ENCODE data around the gene VSIG10L.
A peak's percentile ranks its signal among the peaks of the same experiment; 100 is the strongest.

VSIG10L gene

DNA sequence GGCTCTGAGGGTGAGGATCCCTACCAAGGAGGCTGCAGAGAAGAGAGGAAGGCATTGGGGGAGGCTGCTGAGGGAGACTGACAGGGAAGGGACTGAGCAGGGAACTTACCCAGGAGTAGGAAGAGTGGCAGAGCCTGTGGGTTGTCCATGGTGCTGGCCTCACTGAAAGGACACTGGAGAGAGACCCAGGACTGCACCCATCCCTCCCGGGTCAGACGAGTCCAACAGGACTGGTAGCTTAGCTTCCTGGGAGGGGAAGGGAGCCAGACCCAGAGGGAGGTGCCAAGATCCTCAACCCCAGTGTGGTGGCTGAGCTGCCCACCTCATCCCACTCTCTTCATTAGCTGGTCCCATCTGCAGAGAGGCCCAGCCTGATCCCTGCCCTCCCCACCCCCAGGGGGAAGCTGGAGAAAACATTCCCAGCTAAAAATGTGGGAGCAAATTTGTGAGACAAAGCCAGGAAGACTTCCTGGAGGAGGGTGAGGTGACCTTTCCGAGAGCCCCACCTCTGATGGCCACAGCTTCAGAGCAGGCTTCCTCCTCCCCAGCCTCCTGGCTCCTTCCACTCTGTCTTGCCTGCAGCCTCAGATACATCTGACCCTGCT, at the start of gene VSIG10L:
TSS of gene VSIG10L (minus strand) at position 164 of the 605 bp plus-strand sequence. CDS start at position 149, 15 bp downstream.
- no peak for DNase-seq

DNA sequence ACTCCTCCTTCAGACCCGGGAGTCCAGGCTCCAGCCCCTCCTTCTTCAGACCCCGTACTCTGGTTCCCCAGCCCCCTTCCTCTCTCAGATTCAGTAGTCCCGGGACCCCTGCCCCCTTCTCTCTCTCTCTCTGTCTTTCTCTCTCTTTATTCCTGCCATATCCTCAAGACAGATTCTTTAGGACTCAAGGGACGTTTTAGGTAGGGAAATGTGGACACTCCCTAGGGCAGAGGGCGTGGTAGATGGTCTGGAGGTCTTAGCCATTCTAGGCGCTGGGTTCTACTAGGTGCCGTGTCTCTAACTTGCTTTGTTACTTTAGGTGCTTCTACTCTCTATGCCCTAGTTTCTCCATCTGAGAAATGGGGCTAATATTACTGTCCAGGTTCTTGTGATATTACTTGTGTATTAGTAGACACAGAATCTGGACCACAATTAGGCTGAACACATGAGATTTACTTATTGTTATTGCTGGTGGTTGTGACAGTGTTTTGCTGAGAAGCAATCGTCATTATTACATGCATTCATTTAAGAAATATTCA, 49.2 kb upstream of the VSIG10L start:
- no peak for DNase-seq

DNA sequence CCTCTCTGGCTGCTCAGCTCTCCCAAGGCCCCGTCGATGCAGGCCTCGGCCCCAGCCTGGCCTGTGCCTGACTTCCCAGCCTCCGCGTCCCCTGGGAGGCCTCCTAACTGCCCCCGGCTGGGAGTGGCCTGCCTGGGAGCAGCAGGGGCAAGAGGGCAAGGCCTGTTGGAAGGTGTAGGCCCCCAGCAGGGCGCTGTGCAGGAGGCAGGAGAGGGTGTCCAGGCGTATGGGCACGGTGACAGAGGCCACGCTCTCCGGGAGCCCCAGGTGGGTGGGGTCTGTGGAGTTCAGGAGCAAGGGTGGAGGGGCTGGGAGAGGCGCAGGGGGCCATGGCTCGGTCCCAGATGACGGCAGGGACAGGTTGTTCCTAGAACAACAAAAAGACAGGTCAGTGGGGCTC, 47.2 kb upstream of the VSIG10L start:
- no peak for DNase-seq

DNA sequence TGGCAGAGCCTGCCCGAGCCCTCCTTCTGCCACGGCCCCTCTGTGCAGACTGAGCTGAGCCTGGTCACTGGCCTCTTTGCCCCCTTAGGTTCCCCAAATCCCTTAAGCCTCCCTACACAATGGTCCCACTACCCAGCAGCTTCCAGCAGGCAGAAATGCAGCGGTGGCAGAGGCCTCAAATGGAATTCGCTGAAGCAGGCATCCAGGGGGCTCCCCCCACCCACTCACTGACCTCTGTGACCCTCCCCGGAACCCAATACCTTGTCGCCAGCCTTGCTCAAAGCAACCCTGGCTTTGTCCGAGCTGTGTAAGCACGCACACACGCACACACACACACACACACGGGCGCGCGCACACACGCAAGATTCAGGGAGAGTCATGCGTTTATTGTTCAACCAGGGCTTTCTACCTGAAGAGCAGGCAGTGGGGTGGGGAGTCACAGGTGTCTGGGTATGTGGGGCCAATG, 46.0 kb upstream of the VSIG10L start, which contains the start of gene LIM2:
TSS of gene LIM2 (minus strand) at position 51 of the 466 bp plus-strand sequence. CDS start 531 bp downstream, outside the sequence.
- no peak for DNase-seq

DNA sequence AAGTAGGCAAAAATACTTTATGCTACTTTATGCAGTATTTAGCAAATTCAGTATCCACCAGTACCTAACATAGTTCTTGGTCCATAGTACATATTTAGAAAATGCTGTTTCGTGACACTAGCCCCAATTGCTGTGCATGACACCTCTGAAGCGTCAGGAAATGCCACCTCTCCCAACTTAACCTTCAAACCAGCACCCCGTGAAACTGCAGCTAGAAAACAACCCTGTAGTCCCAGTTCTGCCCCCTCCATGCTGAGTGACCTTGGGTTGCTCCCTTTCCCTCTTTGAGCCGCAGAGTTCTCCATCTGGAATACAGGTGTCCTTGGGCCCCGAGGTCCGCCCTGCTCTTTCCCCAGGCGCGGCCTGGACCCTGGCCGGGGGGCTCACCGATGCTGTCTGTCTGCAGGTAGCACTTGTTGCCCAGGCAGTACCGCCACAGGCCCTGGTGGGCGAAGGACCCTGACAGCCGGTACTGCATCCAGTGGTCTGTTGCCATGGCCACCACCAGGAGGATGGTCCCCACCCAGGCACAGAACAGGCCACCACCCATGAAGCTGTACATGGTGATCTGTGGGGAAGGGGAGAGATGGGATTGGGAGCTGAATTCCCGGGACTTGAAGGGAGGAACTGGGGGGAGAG, 45.1 kb upstream of the VSIG10L start:
- no peak for DNase-seq

DNA sequence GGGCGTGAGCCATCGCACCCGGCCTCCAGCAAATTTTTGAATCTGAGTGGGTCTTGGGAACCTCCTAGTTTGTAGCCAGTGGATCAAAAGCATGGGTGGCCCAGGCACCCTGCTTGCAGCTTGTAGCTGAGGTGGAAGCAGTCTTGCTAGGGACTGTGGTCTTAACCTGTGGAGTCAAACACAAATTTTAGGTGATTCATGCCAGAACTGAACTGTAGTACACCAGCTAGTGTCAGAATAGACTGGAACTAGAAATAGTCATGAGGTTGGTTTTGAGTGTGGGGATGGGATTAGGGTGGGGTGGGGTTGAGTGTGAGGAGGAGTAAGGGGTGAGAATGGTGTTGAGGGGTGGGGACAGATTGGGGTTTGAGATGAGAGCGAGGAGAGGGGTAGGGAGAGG, 40.1 kb upstream of the VSIG10L start:
- no peak for DNase-seq

DNA sequence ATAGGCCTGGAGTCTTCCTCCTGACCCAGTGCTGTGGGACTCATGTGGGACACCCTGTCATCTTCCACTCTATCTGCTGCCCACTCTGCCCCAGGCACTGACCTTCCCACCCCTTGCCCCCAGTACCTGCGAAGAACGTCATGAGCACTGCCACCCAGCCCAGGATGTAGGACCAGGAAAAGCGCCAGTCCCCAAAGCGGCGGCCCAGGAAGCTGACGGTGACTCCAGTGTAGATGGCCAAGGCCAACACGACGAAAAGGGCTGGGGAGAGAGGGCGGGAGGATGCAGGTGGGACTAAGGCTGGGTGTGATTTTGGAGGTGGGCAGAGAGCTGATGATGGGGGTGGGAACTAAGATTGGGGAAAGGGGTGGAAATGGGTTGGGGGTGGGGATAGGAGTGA, 38.4 kb upstream of the VSIG10L start:
- no peak for DNase-seq

DNA sequence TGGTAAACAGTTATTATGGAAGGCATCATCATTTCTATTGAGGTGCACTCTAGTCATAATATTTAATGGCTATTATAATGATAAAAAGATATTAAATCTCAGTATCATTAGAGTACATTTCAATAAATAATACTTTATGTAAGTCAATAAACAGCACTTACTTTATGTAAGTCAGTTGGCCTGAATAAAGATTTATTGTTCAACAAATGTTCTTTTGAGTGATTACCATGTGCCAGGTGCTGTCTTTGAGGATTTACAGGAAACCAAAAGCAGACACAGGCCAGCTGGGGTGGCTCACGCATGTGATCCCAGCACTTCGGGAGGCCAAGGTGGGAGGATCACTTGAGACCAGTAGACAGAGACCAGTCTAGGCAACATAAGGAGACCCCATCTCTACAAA, 35.5 kb upstream of the VSIG10L start:
- DNase-seq: no peak

DNA sequence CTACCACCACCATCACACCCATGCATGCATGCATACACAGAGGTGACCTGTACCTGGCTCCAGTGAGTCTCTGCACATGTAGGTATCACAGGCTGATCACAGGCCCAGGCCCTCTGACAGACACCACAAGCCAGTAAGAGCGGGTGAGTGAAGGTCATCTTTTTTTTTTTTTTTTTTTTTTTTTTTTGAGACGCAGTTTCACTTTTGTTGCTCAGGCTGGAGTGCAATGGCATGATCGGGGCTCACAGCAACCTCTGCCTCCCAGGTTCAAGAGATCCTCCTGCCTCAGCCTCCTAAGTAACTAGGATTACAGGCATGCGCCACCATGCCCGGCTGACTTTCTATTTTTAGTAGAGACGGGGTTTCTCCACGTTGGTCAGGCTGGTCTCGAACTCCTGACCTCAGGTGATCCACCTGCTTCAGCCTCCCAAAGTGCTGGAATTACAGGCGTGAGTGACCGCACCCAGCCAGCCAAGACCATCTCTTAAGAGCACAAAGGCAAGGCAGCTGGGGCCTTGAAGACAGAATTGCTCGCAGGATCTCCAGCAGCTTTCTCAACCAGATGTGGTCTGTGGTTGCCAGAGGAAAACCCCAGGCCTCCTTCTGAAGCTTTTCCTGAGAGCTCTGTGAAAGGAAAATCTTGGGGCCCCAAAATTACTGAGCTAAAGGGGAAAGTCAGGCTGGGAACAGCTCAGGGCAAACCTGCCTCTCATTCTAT, 33.7 kb upstream of the VSIG10L start:
- no peak for DNase-seq

DNA sequence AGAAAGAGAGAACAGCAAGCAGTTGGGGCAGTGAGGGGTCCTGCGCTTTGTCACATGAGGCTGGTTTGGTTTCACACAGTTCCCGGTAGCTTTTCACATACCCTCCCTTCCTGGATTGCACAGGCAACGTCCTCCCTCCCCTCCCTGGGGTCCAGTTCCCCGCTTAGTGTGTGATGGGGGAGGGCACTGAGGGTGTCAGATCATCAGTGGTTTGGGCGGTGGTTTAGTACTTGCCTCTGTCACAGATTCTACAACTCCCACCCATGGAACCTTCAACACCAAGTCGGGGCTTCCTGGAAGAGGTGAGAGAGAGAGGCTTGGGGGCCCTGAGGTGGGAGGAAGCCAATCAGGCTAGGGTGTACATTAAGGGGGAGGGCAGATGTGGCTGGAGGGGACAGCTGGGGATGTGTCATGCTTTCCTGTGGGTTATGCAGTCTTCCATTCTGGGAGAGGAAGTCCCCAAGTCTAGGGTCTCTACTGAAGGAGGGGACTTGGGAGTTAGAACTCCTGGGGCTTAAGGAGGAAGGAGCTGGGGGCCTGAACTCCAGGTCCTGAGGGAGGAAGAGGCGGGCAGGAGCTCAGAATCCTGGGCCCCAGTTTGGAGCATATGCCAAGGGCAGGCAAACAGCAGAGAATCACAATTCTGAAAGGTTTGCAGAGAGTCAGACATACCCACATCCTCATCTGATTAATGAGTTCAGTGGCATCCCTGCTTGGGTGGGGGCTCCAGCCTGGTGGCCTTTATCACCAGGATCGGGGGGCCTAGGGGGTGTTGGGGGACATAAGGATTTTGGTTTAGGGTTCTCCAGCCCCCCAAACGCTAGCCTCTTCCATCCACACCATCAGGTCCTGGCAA, 30.9 kb upstream of the VSIG10L start, which contains the start of gene NKG7:
TSS of gene NKG7 (minus strand) at position 6 of the 856 bp plus-strand sequence. CDS start 119 bp downstream, outside the sequence.
- peak; percentile 85 for DNase-seq

DNA sequence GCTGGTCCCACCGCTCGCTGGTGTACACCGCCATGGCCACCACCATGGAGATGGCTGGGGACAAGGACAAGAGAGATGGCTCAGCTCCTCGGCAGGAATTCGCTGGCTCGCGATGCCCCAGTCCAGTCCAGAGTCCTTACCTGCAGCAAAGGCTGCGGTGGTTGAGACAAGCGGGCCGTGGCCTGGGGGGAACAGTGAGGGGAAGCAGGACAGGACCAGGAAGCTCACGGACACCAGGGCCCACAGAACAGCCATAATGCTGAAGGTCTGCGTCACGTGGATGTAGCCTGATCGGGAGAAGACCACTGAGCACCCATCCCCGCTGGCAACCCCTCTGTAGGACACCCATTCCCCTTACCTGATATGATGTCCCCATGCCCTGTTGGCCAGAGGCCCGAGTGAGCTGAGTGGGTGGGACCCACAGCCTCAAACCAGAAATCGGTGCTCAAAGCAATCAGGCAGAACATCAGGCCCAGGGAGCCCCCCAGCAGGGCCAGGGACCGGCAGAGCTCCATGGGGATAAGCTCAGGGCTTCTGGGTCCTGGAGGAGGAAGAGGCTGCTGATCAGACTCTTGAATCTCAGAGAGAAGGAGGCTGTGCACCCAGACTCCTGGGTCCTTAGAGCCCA, 30.2 kb upstream of the VSIG10L start:
- DNase-seq: no peak

DNA sequence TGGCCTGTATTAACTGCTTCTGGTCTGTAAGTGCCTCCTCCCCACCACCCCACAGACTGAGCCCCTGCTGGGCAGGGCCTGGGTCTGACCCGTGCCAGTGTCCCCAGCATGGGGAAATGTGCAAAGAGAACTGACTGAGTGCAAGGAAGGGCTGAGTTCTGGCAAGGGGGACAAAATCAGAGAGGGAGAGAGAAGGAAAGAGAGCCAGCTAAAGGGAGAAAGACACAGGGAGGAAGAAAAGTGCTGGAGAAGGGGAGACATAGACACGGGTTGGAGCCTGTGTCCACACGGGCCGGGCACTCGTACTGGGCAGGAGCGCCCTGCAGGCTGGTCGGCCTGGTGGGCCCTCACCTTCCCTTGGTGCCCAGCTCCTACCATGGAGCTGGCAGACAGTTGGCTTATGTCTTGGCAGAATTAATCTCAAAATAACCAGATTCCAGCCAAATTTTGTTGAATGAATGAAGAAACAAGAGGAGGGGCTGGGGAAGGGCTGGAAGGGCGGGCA, 29.3 kb upstream of the VSIG10L start:
- DNase-seq: no peak

DNA sequence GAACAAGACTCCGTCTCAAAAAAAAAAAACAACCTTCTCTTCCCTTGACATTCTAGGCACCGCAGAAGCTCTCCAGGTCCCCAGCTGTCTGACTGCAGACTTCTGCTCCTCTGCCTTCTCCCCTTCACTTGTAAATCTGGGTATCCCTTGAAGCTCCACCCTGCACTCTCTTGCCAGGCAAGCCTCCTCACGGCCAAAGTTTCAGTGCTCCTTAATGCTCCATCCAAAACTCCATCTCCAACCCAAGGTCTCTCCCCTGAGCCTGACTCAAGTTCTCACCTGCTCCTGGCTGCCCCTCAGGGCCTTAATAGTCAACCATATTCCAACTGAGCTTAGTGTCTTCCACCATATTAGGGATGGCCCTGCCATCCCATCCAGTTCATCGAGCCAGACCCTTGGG, 28.3 kb upstream of the VSIG10L start:
- no peak for DNase-seq

DNA sequence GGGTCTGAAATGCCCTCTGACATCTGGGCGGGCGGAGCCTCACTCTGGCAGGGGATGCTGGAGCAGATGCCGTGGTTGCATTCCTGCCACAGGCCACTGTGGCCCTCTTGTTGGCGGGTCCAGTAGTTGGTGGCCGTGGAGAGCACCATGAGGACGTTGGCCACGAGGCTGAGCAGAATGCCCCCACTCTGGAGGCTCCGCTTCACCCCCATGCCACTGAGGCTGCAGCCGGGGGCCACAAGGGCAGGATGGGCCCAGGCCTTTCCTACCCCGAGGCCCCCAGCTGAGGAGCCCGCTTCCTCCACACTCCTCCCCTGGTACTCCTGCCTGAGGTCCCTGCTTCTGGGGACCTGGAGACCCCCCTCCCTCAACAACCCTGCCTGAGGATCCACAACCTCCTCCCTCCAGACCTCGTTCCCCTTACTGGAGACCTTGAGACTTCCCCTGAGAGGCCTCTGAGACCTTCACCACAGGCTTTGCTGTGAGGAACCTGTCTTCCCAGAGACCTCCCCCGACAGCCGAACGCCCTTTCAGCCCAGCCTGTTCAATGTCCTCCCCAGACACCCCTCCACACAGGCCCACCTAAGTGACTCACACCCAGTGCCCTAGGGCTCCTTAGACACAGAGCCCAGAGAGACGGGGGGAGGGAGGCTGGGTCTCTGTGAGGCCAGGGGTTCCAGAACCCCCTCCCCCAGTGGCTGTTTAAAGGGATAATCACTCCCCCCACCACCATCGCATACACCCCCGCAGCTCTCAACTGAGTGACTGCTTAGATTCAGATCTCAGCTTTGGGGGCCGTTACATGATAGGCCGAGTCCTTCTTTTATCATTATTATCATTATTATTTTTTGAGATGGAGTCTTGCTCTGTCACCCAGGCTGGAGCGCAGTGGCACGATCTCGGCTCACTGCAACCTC, 26.7 kb upstream of the VSIG10L start, which contains the start of gene CLDND2:
TSS of gene CLDND2 (minus strand) at position 638 of the 917 bp plus-strand sequence. CDS start at position 212, 426 bp downstream.
- DNase-seq: no peak

DNA sequence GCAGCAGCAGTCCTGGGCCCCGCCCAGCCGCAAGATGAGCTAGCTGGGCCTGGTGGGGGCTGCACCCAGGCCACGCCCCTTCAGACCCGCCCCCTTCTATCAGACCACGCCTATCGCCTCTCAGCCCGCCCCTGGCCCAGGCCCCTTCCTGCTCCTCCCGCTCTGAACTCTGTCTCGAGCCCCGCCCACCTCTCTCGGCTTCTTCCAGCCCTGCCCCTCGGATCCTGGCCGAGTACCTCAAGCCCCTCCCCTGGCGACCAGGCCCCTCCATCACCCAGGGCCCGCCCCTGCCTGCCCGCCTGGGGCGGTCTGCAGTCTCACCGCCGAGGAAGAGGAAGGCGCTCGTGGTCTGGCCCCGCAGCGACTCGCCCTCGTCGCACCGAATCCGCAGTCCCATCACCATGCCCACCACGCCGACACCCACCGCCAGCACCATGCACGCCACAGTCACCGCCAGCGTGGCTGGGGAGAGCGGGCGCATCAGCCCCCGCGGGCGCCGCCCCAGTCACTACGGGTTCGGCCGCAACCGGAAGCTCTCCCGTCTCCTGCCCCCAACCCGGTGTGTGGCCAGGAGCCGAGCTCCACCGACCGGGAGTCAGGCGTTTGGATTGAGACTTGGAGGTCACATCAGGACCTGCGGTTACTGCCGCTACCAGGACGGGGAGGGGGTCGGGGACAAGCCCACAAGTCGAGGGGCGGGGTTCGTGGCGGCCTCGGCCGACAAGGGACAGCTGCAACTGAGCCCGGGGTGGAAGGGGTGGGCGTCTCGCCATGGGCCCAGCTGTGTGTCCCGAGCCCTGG, 25.8 kb upstream of the VSIG10L start:
- DNase-seq: peak; percentile 98

DNA sequence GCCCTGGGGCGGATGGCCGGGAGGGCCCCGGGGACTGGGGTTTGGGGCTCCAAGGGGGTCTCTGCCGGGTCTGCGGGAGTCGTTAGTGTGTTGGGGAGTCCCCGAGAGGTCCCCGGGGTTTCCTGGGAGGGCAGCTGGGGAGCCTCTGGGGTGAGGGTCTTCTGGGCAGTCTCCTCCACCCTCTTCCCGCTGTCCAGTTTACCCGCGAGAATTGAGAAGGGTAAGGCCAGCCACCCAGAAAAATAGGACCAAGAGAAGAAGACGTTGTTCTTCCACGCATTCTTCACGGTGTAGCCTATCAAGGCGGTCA, 25.3 kb upstream of the VSIG10L start:
- DNase-seq: no peak

DNA sequence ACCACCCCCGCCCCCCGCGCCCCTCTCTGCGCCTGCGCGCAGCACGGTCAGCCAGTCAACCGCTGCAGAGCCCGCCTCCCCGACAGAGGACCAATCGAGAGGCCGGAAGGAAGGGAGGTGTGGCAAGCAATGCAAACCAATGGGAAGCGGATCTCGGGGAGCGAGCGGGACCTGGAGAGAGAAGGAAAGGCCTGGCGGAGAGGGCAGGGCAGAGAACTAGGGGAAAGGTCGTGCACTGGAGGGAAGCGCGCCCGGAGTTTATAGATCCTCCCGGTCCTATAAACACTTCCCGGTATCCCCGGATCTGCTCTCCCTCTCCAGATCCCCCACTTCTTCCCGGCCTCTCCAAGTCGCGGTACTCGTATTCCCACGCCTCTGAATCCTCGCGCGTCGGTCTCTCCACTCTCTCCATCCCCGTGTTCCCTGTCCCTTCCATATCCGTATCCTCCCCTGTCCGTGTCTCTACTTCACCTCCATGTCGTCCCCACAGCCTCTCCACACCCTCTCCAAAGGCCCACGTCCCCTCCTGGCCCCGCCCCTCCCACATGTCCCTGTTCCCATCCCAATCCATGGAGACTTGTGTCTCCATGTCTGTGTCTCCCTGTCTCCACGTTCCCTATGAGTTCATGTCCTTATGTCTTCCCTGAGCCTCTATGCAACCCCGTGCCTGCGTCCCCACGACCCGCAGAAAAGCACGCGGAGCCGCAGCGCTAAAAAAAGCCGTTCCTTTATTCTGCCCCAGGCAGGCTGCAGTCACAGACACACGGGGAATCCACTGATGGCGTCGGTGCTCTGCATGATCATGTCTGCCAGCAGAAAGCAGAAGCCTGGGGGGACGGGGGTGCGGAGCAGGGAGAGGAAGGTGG, 24.7 kb upstream of the VSIG10L start:
- DNase-seq: peak; percentile 96

DNA sequence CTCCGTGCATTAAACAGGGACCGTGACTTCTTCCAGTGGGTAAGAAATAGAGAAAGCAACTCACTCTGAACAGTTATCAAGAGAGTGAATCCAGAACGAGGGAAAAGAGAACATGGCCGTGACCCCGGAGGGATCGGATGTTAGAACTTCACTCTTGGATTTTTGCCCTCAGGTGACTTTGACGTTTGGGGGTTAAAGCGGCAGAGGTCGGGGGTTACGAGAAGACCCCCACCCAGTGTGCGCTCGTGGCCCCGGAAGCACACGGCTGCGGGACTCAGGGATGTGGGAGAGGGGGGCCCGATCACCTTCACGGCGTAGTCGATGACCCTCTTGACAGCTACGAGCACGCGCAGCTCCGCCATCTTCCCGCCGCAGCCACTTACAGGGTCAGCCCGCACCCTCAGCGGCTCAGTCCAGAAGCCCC, 24.0 kb upstream of the VSIG10L start, which contains the start of gene ETFB:
TSS of gene ETFB (minus strand) at position 424 of the 424 bp plus-strand sequence. CDS start at position 362, 62 bp downstream.
- no peak for DNase-seq

All from CD4-positive, alpha-beta T cell treated with Interleukin-15 for 1 hour (primary cell).